HG02884 (cell line): ENCODE results near the gene GPR32.
"Not testable (repeated sequence)": the region's sequence is repeated elsewhere in the genome, so short reads cannot be mapped to it uniquely, and the experiment has no call there.

Experiments
- ATAC-seq: cut with Tn5 transposase; IDR thresholded peaks from one replicate; pipeline ENCODE4 v1.9.1; 2021; ENCODE audit warnings: mild to moderate bottlenecking, moderate library complexity; ENCODE audit not compliant: unreplicated experiment

The GPR32 gene, protein sequence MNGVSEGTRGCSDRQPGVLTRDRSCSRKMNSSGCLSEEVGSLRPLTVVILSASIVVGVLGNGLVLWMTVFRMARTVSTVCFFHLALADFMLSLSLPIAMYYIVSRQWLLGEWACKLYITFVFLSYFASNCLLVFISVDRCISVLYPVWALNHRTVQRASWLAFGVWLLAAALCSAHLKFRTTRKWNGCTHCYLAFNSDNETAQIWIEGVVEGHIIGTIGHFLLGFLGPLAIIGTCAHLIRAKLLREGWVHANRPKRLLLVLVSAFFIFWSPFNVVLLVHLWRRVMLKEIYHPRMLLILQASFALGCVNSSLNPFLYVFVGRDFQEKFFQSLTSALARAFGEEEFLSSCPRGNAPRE

DNA sequence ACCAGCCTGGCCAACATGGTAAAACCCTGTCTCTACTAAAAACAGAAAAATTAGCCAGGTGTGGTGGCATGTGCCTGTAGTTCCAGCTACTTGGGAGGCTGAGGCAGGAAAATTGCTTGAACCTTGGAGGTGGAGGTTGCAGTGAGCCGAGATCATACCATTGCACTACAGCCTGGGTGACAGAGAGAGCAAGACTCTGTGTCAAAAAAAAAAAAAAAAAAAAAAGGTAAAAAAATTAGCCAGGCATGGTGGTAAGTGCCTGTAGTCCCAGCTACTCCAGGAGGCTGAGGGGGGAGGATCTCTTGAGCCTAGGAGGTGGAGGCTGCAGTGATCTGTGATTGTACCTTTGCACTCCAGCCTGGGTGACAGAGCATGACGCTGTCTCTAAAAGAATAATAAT, at the start of gene GPR32:
Gene GPR32, plus strand, starts transcription at position 301 of the 400 bp plus-strand sequence. CDS start 137 bp downstream, outside the sequence.
- not testable (repeated sequence) for ATAC-seq

DNA sequence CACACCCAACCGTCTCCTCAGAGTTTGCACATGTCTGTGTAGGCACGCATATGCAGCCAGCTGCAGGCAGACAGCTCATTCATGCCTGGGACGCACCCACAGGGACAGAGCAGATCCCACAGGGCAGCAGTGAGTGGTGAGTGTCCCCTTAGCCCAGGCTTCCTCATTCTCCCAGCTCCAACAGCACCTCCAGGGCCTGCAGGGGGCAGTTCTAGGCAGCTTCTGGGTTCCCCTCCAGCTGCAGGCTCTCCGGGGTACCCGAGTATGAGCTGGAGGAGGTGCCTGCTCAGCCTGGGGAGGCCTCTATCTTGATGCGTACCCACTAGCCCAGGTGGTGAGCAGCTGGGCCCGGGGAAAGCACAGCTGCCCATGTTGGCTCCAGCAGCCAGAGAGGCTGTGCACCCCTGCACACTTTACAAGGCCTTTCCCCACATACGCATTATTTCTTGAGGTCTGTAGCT, 49.3 kb upstream of the GPR32 start:
- ATAC-seq, result no peak

GRCh38 chr19:50721441-50722137, 48.7 kb upstream of the GPR32 start:
- ATAC-seq, result no peak

DNA sequence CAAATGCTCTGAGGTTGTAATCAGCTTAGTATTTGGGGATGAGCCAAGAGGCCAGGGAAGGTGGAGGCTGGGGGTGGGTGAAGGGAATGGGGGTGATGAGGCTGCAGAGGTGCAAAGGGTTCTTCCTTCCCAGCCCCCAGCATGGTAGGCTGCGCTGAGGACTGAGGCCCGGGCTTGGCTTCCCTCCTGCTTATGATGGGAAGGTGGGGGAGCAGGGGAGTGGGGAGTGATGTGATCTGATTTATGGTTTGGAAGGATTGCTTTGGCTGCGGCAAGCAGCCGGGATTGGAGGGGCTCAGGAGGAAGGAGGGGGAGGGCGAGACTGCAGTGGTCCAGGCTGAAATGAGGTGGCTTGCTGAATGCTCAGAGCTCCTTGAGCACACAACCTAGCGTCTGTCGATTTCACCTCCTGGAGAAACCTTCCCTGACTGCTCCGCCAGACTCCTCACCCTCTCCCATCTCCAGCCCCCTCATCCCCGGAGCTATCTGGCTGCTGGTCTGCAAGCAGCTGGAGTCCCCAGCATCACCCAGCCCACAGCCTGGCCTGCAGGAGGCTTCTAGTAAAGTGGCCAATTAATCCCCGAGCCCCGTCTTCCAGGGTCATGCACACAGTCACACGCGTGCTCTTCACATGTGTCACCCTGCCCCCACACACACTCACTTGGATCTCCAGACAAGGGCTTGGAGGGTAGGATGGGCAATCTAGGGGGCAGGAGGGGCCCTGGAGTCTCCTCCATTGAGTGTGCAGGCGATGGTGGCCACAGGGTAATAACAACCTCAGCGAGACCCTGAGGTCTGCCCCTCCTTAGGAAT, 47.9 kb upstream of the GPR32 start:
- ATAC-seq, result no peak

GRCh38 chr19:50723069-50723468, 47.2 kb upstream of the GPR32 start, which contains the start of gene CLEC11A:
TSS of gene CLEC11A (plus strand) at chr19:50723364. CDS start at chr19:50723526, 162 bp downstream.
- ATAC-seq, result no peak

DNA sequence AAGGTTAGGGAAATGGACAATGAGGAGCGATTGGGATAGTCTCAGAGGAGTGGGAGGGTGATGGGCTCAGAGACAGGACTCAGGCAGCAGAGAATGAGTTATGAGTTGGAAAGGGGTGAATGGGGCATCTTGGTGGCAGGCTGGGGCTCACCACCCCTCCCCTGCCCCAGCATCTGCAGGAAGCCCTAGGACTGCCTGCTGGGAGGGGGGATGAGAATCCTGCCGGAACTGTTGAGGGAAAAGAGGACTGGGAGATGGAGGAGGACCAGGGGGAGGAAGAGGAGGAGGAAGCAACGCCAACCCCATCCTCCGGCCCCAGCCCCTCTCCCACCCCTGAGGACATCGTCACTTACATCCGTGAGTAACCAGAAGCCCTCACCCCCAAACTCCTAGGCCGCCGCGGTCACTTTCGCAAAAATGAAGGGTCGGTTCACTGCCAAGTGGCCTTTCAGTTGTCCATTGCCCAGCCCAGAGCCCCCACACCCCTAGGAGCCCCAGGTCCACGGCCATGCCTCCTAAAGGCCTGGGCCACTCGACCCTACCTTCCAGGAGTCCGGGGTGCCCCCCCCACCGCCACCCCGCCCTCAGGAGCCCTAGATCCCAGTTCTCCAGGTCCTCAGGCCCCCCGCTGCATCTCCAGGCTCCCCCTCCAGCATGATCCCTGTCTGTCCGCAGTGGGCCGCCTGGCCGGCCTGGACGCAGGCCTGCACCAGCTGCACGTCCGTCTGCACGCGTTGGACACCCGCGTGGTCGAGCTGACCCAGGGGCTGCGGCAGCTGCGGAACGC, 46.3 kb upstream of the GPR32 start:
- no peak for ATAC-seq

DNA sequence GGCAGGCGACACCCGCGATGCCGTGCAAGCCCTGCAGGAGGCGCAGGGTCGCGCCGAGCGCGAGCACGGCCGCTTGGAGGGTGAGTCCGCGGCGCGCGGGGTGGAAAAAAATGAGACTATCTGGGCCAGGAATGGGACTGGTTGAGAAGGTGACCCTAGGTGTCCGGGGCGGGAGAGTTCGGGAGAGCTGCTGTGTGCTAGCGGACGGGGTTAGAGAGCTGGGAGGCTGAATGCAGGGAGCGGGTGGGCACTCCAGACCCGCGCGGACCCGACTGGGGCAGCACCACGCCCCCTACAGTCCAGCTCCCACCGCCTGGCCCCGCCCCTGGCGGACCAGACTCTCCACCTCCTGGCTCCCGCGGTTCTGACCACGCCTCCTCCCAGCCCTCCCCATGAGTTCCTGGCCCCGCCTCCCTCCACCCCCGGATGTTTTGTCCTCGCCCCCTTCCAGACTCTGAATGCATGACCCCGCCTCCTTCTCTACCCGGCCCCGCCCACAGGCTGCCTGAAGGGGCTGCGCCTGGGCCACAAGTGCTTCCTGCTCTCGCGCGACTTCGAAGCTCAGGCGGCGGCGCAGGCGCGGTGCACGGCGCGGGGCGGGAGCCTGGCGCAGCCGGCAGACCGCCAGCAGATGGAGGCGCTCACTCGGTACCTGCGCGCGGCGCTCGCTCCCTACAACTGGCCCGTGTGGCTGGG, 45.6 kb upstream of the GPR32 start:
- ATAC-seq, result peak; percentile 73

DNA sequence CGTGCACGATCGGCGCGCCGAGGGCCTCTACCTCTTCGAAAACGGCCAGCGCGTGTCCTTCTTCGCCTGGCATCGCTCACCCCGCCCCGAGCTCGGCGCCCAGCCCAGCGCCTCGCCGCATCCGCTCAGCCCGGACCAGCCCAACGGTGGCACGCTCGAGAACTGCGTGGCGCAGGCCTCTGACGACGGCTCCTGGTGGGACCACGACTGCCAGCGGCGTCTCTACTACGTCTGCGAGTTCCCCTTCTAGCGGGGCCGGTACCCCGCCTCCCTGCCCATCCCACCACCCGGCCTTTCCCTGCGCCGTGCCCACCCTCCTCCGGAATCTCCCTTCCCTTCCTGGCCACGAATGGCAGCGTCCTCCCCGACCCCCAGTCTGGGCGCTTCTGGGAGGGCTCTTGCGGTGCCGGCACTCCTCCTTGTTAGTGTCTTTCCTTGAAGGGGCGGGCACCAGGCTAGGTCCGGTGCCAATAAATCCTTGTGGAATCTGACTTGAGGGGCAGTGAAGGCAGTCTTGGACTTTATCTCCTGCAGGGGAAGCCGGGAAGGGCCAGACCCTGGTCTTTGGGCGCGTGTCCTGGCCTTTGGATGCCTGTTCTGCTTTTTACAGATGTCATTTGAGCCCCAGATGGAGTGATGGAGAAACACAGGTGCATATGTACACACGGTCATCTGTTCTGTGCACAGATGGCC, 44.9 kb upstream of the GPR32 start:
- no peak for ATAC-seq

- no peak for ATAC-seq
Measured at GRCh38 chr19:50725911-50726230, 44.4 kb upstream of the GPR32 start.

DNA sequence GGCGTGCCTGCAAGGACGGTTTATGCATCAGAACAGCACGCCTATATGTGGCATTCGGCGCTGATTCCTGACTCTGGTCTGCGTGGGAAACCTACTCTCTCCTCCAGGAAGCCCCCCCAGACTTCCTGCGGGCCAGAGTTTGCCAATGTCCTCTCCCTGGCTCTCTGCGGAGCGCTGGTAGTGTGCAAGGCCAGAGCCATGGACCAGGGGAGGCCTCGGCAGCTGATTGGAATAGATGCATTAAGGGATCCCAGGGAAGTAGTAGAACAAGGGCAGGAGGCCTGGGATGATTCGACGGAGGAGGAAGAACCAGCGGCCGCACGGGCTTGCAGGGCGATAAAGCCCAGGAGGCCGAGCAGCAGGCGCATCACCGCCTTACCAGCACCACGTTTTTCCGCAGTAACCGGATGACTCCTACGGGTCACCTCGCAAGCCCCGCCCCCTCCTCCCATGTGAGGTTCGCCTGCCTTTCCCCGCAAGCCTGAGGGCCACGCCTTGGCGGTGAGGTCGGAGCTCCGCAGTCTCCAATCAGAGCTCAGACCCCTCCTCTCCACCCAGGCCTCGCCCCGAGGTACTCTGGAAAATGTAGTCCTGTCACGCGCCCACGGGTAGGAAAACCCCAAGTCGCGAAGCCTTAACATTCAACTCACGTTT, 42.1 kb upstream of the GPR32 start:
- no peak for ATAC-seq

DNA sequence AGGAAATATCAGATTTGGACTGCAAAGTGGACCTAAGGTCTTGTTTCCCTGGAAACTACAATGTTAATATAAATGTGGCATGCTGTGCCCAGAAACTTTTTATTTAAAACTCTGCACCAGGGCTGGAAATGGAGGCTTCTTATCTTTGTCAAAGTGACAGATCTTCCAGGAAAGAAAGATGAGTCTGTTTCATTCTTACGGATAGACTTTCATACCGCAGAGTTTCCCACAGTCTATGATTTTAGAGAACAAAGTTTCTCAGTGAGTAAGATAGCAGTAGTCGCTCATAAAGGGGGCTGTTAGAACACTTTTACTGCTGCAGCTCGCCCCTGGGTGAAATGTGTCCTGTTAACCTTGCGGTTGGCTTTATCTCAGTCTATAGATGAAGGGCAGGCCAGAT, 40.4 kb upstream of the GPR32 start:
- no peak for ATAC-seq

GRCh38 chr19:50735869-50736268, 34.4 kb upstream of the GPR32 start:
- ATAC-seq, result no peak

- ATAC-seq, result no peak
Measured at GRCh38 chr19:50736338-50736737, 33.9 kb upstream of the GPR32 start.

- ATAC-seq, result no peak
Measured at GRCh38 chr19:50739132-50739913, 30.9 kb upstream of the GPR32 start.

DNA sequence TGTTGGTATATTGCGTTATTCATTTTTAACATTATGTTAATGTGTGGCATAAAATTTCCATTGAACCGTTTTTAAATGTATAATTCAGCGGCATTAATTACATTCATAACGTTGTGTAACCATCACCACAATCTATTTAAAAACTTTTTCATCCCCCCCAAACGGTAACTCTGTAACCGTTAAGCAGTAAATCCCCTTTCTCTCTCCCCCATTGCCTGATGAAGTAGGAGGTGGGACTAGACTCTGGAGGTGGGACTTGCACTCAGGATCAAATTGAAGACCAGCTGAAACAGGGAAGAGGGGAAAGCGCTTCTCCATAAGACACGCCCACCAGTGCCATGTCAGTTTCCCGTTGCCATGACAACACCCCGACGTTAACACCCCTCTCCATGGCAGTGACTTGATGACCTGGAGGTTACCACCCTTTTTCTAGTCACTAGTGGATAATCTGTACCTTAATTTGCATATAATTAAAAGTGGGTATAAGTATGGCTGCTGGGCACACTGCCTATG, 30.3 kb upstream of the GPR32 start:
- no peak for ATAC-seq

- no peak for ATAC-seq
Measured at GRCh38 chr19:50741179-50741933, 28.9 kb upstream of the GPR32 start.

- ATAC-seq, result no peak
Measured at GRCh38 chr19:50743537-50743936, 26.7 kb upstream of the GPR32 start.
